Left hindlimb (tissue), 1 donor: ENCODE results near the gene TSBP1.

Experiments used
- DNase-seq: peaks from one replicate; pipeline ENCODE4 v3.0.0-alpha.2; 2018

TSBP1 gene, protein sequence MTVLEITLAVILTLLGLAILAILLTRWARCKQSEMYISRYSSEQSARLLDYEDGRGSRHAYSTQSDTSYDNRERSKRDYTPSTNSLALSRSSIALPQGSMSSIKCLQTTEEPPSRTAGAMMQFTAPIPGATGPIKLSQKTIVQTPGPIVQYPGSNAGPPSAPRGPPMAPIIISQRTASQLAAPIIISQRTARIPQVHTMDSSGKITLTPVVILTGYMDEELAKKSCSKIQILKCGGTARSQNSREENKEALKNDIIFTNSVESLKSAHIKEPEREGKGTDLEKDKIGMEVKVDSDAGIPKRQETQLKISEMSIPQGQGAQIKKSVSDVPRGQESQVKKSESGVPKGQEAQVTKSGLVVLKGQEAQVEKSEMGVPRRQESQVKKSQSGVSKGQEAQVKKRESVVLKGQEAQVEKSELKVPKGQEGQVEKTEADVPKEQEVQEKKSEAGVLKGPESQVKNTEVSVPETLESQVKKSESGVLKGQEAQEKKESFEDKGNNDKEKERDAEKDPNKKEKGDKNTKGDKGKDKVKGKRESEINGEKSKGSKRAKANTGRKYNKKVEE

DNA sequence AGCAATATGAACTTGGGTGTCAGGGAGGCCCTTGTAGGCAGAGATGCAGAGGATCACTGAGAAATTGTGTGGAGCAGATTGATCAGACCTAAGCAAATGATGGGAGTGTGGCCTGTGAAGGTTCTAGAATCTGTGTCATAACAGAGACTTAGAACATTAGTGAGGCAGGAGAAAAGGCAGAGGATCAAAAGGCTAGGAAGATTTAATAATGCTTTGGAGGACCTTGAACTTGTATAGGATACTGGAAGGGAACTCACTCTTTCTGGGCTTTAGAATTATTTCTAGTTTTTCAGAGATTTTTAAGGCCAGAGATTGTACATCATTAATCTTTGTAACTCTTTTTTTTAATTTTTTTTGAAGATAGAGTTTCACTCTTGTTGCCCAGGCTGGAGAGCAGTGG is at the start of gene TSBP1:
TSS of gene TSBP1 (minus strand) at position 101 of the 400 bp plus-strand sequence. CDS start 197 bp downstream, outside the sequence.
- DNase-seq, result no peak

DNA sequence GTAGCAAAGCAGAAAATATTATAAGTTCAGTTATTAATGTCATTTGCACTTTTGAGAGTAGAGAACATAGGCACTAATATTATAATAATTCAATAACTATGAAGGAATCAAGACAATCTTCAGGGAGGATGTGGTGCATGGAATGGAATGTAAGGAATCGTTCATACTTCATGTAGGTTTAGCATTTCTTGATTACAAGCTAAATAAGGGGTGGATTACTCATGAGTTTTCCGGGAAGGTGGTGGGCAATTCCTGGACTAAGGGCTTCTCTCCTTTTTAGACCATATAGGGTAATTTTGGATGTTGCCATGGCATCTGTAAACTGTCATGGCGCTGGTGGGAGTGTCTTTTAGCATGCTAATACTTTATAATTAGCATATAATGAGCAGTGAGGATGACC is 44.3 kb upstream of the TSBP1 start:
- no peak for DNase-seq

DNA sequence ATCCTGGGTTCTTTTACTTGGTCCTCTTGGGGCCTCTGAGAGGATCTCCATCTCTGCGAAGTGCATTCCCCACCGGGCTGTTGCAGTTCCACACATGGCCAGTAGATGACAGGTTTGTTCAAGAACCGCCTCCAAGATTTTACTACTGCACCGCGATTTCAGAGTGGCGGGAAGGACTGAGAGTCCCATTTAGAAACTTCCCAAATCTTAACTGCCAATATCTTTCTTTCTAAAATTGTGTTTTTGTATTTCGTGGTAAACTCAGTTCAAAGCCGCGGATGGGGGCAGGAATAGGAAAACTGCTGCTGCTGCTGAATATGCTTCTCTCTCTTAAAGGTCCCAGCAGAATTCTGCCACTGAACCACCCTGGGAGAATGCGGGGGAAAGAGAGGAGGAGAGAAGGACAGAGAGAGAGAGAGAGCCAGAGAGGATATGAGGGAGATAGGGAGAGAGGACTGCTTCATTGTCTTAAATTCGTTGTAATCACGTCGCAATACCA is 43.9 kb upstream of the TSBP1 start:
- peak; percentile 67 for DNase-seq

- DNase-seq, result peak; percentile 82
These were observed 41.8 kb upstream of the TSBP1 start for GRCh38 chr6:32413427-32414047.

GRCh38 chr6:32411566-32412327 is 40.0 kb upstream of the TSBP1 start:
- no peak for DNase-seq

- no peak for DNase-seq
These were observed 39.2 kb upstream of the TSBP1 start for GRCh38 chr6:32410906-32411305.

- DNase-seq, result no peak
These were observed 35.2 kb upstream of the TSBP1 start, which contains the start of gene BTNL2 for GRCh38 chr6:32406857-32407256. BTNL2 (minus strand) TSS chr6:32407181; CDS start chr6:32407123, 58 bp downstream.

DNA sequence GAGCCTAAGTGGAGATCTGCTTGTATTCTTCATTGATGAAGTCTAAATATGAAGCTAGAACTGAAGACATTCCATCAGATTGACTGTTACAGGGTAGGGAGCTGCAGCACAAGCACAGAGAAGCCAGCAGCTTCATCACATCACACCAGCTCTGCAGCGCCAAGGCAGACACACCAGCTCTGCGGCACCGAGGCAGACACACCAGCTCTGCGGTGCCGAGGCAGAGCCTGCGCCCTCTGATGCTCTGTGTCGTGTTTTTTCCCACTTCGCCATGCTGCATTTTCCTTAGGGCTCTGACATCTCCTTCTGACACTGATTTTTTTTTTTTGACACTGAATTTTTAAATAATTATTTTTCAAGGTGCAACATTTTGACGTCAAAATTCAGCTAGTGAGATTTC is 34.5 kb upstream of the TSBP1 start:
- DNase-seq, result no peak

DNA sequence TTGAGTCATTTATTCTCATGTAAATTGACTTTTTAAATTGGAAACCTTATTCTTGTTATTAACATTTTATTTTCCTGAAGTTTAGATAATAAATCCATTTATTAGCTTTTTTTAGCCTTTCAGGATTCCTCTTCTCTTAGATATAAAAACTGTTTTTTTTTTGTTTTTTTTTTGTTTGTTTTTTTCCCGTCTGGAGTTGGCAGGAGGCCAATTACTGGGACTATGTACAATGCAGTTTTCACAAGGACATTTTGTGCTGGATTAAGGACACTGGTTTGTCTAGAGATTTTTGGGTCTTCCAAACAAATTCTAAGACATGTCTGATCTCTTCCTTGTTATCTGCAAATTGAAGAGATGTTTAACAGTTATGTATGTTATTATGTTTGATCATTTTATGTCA is 34.0 kb upstream of the TSBP1 start:
- no peak for DNase-seq

GRCh38 chr6:32402812-32403211 is 31.1 kb upstream of the TSBP1 start:
- DNase-seq, result no peak

- DNase-seq, result no peak
These were observed 29.7 kb upstream of the TSBP1 start for GRCh38 chr6:32401284-32401963.

- no peak for DNase-seq
These were observed 25.7 kb upstream of the TSBP1 start for GRCh38 chr6:32397252-32397920.

DNA sequence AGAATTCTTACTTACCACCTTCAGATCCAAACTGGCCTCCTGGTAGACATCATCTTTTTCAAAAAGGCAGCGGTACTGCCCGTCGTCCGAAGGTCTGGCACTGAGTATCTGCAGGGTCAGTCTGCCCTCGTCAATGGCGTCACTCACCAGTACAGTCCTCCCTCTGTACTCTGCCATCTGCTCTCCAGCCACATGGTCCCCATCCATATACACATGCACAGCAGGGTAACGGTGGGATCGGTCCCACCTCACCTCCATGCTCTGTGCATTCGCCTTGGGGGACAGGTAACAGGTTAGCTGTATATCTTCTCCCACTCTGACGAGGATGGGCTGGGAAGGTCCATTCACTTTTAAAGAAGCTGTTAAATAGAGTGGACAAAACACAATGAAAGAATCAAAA is 24.3 kb upstream of the TSBP1 start:
- DNase-seq, result no peak

DNA sequence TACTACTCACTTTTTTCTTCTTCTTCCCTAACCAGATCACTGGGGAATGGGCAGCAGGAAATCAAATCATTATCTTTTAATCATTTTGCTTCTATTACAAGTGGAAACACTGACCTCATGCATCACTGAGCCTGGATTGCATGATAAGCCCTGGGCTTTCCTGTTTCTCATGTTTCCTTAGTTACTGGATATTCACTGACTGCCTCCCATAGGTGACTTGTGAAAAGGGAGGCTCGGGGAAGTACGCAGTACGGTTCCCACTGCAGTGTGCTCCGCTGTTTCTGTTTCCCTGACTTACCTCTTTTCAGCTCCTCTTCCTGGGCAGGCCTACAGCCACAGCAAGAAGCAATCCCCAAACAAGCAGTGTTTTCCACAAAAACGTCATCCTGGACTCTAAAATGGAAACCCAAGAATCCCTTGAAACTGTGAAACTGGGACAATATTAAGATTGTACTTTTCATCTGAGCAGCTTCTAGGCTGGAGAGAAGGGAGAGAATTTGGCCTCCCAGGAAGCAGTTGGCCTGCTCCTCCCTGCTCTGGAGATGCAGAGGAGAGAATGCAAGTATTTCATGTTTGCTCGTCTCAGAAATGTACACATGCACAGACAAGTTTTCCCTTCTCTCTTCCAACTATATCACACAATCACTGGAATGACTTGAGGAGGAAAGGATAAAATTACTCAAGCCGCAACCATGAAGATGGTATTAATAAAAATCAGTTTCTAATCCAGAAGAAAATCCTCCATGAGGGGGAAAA is 22.1 kb upstream of the TSBP1 start:
- DNase-seq, result peak; percentile 51

- DNase-seq, result no peak
These were observed 19.8 kb upstream of the TSBP1 start for GRCh38 chr6:32391505-32391904.

DNA sequence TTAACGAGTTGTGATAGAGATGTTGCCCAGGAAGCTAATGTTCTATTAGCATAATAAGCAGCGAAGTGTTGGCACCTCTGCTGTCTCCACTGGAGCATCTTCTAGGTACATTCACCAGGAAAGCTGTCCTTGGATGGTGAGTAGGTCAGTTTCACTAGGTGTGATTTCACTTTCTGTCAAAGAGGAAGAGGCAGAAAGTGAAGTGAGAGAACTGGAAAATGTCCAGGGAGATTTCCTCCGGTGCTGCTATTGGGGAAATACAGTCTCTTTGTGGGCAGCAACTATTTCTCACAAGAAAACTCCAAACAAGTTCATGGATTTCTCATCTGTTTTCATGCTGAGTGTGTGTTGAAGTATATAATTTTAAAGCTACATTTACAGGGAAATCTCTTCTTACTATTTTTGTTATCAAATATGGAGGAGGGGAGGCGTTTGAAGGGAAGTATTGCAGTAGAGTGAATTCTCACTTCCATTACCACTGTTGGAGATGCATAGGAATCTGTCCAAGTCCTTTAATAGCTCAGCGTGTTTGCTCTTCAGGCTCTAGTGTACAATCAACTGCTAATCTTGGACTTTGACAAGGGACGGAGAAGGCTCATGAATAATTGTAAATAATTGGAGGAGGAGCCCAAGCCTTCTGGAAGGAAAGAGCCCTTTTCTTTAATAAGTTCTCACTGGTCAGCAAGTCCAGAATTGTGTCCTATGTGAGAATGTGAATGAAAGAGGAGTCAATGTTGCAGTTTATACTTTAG is 16.1 kb upstream of the TSBP1 start:
- no peak for DNase-seq

GRCh38 chr6:32386040-32386439 is 14.3 kb upstream of the TSBP1 start:
- no peak for DNase-seq

DNA sequence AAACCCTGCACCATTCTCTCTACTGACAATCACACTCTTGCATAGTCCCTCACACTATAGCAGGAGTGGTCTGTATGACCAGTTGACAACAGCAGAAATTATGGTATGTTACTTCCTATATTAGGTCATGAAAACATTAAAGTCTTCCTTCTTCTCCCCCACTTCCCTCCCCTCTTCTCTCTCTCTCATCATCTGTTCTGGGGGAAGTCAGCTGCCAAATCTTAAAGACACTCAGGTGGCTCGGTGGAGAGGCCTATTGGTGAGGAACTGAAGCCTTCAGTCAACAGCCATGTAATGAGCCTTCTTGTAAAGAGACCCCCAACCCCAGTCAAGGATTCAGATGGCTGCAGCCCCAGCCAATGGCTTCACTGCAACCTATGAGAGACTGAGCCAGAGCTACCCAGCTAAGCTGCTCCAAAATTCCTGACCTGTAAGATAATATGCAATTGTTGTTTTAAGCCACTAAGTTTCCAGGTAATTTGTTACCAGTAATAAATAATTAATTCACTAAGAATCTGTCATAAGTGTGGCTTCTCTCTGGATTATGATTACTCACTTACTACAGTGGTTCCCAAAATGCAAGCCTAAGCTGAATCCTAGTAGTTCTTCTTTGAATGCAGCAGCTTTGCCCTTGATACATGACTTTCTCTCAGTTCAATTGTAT is 11.2 kb upstream of the TSBP1 start:
- no peak for DNase-seq

GRCh38 chr6:32379545-32379944 is 7.8 kb upstream of the TSBP1 start:
- no peak for DNase-seq
